Measurements from ENCODE around the gene KIAA0513.

KIAA0513 gene

GRCh38 chr16:85089525-85089924 is 61.9 kb downstream of the KIAA0513 start:
- Mint-ChIP-seq H3K36me3 (ENCODE audit: low read depth) (no peaks in the 10 kb centered on the region), H3K9me3 (no peaks in the 10 kb centered on the region), H3K27ac (no peak overlapping the region), H3K4me1 (peaks cover 59% of the 10 kb centered on the region), H3K27me3 (ENCODE audit: low read depth, poor library complexity) (peaks cover 3% of the 10 kb centered on the region), H3K4me3 (no peak overlapping the region)
- TF ChIP-seq, protein P1, sequence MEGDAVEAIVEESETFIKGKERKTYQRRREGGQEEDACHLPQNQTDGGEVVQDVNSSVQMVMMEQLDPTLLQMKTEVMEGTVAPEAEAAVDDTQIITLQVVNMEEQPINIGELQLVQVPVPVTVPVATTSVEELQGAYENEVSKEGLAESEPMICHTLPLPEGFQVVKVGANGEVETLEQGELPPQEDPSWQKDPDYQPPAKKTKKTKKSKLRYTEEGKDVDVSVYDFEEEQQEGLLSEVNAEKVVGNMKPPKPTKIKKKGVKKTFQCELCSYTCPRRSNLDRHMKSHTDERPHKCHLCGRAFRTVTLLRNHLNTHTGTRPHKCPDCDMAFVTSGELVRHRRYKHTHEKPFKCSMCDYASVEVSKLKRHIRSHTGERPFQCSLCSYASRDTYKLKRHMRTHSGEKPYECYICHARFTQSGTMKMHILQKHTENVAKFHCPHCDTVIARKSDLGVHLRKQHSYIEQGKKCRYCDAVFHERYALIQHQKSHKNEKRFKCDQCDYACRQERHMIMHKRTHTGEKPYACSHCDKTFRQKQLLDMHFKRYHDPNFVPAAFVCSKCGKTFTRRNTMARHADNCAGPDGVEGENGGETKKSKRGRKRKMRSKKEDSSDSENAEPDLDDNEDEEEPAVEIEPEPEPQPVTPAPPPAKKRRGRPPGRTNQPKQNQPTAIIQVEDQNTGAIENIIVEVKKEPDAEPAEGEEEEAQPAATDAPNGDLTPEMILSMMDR (IDR thresholded peaks at IDR 0.05) = no peak
- no peak for DNase-seq

- H3K4me1 Mint-ChIP-seq = peaks cover 52% of the 10 kb centered on the region
- peaks cover 4% of the 10 kb centered on the region for H3K27me3 Mint-ChIP-seq (ENCODE audit: low read depth, poor library complexity)
- no peak for DNase-seq
- TF ChIP-seq, protein P1 (IDR thresholded peaks at IDR 0.05) = no peak
- no peak overlapping the region for H3K4me3 Mint-ChIP-seq
- no peaks in the 10 kb centered on the region for H3K9me3 Mint-ChIP-seq
- no peak overlapping the region for H3K27ac Mint-ChIP-seq
- no peaks in the 10 kb centered on the region for H3K36me3 Mint-ChIP-seq (ENCODE audit: low read depth)
Measured at GRCh38 chr16:85090181-85090580, 62.6 kb downstream of the KIAA0513 start.

- DNase-seq = no peak
Measured at GRCh38 chr16:85090873-85091521, 63.4 kb downstream of the KIAA0513 start.

DNA sequence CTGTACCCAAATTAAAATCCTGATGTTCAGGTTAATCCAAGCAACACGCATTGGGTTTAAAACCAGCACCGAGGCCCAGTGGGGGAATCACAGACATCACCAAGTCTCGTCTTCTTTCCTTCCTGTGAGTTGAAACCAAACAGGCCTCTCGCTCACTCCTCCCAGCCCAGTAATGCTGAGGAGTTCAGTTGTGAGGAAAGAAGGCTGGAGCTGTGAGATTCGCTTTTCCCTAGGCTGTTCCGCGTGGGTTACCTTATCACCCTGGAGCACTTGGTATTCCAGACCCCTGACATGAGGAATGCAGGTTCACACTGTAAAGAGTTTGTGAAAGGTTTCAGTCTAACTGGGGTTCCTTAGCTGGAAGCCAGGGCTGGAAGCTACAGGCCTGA is 63.9 kb downstream of the KIAA0513 start:
- Mint-ChIP-seq H3K27ac (no peak overlapping the region), H3K27me3 (ENCODE audit: low read depth, poor library complexity) (peaks cover 4% of the 10 kb centered on the region), H3K9me3 (no peaks in the 10 kb centered on the region), H3K4me1 (peaks cover 39% of the 10 kb centered on the region), H3K4me3 (no peak overlapping the region), H3K36me3 (ENCODE audit: low read depth) (no peaks in the 10 kb centered on the region)
- no peak for DNase-seq
- TF ChIP-seq, protein P1 (IDR thresholded peaks at IDR 0.05) = no peak

More at GRCh38 chr16:85090873-85091521, 63.4 kb downstream of the KIAA0513 start:
- no peaks in the 10 kb centered on the region for H3K36me3 Mint-ChIP-seq (ENCODE audit: low read depth)
- H3K9me3 Mint-ChIP-seq = no peaks in the 10 kb centered on the region
- H3K27me3 Mint-ChIP-seq (ENCODE audit: low read depth, poor library complexity) = peaks cover 4% of the 10 kb centered on the region
- TF ChIP-seq, protein P1 (IDR thresholded peaks at IDR 0.05) = no peak
- no peak overlapping the region for H3K27ac Mint-ChIP-seq
- no peak overlapping the region for H3K4me3 Mint-ChIP-seq
- H3K4me1 Mint-ChIP-seq = peaks cover 44% of the 10 kb centered on the region

DNA sequence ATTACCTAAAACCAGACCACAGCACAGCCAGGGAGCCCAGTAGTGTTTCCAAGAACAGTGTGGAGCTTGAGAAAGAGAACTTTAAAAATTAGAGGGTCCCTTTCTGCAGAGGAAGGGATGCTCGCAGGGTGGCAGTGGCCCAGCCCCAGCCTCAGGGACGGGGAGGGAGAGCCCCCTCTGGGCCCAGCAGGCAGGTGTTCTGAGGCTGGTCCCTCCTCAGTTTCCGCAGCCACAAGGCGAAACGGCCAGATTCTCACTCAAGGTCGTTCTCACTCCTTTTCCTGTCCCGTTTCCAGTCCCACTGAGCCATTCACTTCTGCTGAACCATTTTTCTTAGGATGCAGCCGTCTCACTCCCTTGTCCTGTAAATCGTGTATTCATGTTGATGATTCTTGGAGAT is 64.7 kb downstream of the KIAA0513 start:
- DNase-seq = no peak
- TF ChIP-seq, protein P1 (IDR thresholded peaks at IDR 0.05) = no peak
- no peak overlapping the region for H3K27ac Mint-ChIP-seq
- H3K9me3 Mint-ChIP-seq = no peaks in the 10 kb centered on the region
- no peak overlapping the region for H3K4me3 Mint-ChIP-seq
- peaks cover 31% of the 10 kb centered on the region for H3K4me1 Mint-ChIP-seq
- no peaks in the 10 kb centered on the region for H3K36me3 Mint-ChIP-seq (ENCODE audit: low read depth)
- peaks cover 4% of the 10 kb centered on the region for H3K27me3 Mint-ChIP-seq (ENCODE audit: low read depth, poor library complexity)

DNA sequence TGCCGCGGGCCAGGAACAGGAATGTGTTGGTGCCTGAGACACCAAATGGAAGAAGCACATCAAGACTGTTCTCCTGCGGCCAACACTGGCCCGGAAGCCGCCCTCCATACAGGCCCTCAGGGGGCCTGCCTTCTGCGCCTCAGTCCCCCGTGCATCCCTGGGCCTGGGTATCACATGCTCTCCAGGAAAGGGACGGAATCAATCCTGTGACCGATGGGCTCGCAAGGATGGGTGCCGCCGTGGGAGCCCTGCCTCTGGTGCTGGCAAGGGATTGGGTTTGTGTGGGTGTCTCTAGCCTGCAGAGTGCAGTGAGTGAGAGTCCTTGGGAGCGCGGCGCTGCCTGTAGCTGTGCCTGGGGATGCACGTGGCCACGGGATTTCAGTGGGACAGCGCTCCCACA is 65.3 kb downstream of the KIAA0513 start:
- Mint-ChIP-seq H3K36me3 (ENCODE audit: low read depth) (no peaks in the 10 kb centered on the region), H3K27ac (no peak overlapping the region), H3K9me3 (no peaks in the 10 kb centered on the region), H3K4me1 (peaks cover 29% of the 10 kb centered on the region), H3K4me3 (no peak overlapping the region), H3K27me3 (ENCODE audit: low read depth, poor library complexity) (peaks cover 4% of the 10 kb centered on the region)
- no peak for DNase-seq
- TF ChIP-seq, protein P1 (IDR thresholded peaks at IDR 0.05) = no peak

All from nephron progenitor cell (in vitro differentiated cells).